GM12878 (cell line): ENCODE results near the gene C16orf86.

Source experiments
- MEF2A ChIP-seq: IDR thresholded peaks from 2 replicates; pipeline ENCODE4 v1.6.1; 2011; ENCODE audit warnings: low read depth, mild to moderate bottlenecking, low read length, moderate library complexity; ENCODE audit not compliant: insufficient read depth
- YY1 ChIP-seq: IDR thresholded peaks from 2 replicates; pipeline ENCODE4 v1.6.1; 2011; ENCODE audit warnings: low read depth, mild to moderate bottlenecking, low read length

GRCh38 chr16:67702130-67702529, 35.5 kb downstream of the C16orf86 start:
- no peak for TF ChIP-seq YY1
- no peak for TF ChIP-seq MEF2A
